ENCODE results near the gene MDH1B. TPM values are rescaled to one million over a fixed set of nuclear protein-coding genes. Genes with fewer than 3 reads are reported as not detected.

The MDH1B gene
- total and polyA plus RNA-seq, 2 donors (not counting 1 experiment from before 2014, with no cell fraction given): 0.34 TPM; not detected in 1

GRCh38 chr2:206792645-206793044 lies 27.5 kb upstream of the MDH1B start:
- no peaks in the 10 kb centered on the region for H3K4me1 ChIP-seq (ENCODE audit: control insufficient read depth in 2 of 2, insufficient read depth in 2 of 2, low read length in 2 of 2)
- H3K9me3 ChIP-seq (ENCODE audit: control extremely low read depth in 1 of 3, control insufficient read depth in 2 of 3, insufficient read depth in 1 of 3, low read length in 2 of 3): no peaks in the 10 kb centered on the region
- no peak overlapping the region for H3K9ac ChIP-seq (ENCODE audit: low read length)
- ChIA-PET CTCF (interaction anchor here (1.0 to 2.3 kb wide), 3 partner anchors 7 to 684 kb away, joined by 3 to 7 read pairs (median 4); no protein-coding TSS in a partner anchor), POLR2A (no interaction called here)
- no peak overlapping the region for H3K4me2 ChIP-seq (replicated peaks; ENCODE audit: low read depth, low read length, poor library complexity, severe bottlenecking)
- TF ChIP-seq EZH2 (IDR thresholded peaks at IDR 0.05; ENCODE audit: borderline replicate concordance, insufficient read depth, low read depth, low read length, poor library complexity, severe bottlenecking) (no peak), CTCF (IDR thresholded peaks at IDR 0.05) (no peak)
- DNase-seq: no peak
- Mint-ChIP-seq H3K4me1 (no peaks in the 10 kb centered on the region), H3K4me3 (no peak overlapping the region), H3K9me3 (ENCODE audit: insufficient read depth) (no peaks in the 10 kb centered on the region), H3K27ac (no peak overlapping the region), H3K27me3 (no peaks in the 10 kb centered on the region)
- peaks cover 2 to 61% of the 10 kb centered on the region in 2 experiments for H3K36me3 ChIP-seq (replicated peaks in 1 of 2; ENCODE audit: control extremely low read depth in 1 of 2, control insufficient read depth in 1 of 2, extremely low read depth in 1 of 2, insufficient read depth in 2 of 2, low read length in 1 of 2)
- no peak overlapping the region for H2AFZ ChIP-seq (ENCODE audit: insufficient read depth, low read depth, low read length, poor library complexity, severe bottlenecking)
- H4K20me1 ChIP-seq (ENCODE audit: control insufficient read depth, insufficient read depth, low read length, poor library complexity, severe bottlenecking): no peaks in the 10 kb centered on the region
- H3K27me3 ChIP-seq (replicated peaks in 1 of 4; ENCODE audit: control extremely low read depth in 1 of 4, control insufficient read depth in 3 of 4, insufficient read depth in 4 of 4, low read length in 3 of 4): no peaks in the 10 kb centered on the region
- H3K27ac ChIP-seq (ENCODE audit: low read length in 2 of 2): no peak overlapping the region
- no peak for ATAC-seq (ENCODE audit: low read depth)
- H3K79me2 ChIP-seq (ENCODE audit: control insufficient read depth, insufficient read depth, low read length): no peaks in the 10 kb centered on the region
- no peak overlapping the region for H3K4me3 ChIP-seq (ENCODE audit: control extremely low read depth in 1 of 5, extremely low read depth in 1 of 5, insufficient read depth in 1 of 5, low read depth in 2 of 5, low read length in 4 of 5)
- intact Hi-C loops (cut with micrococcal nuclease): no loop called here
- WGBS (ENCODE audit: insufficient coverage): 100% methylated on average over 2 of the region's 5 CpGs

- ATAC-seq (ENCODE audit: low read depth) (no peak), DNase-seq (no peak)
- H3K4me3 Mint-ChIP-seq: no peak overlapping the region
- Histone ChIP-seq H3K4me3 (ENCODE audit: control extremely low read depth in 1 of 5, extremely low read depth in 1 of 5, insufficient read depth in 1 of 5, low read depth in 2 of 5, low read length in 4 of 5) (no peak overlapping the region), H3K4me1 (ENCODE audit: control insufficient read depth in 2 of 2, insufficient read depth in 2 of 2, low read length in 2 of 2) (no peaks in the 10 kb centered on the region), H3K9ac (ENCODE audit: low read length) (no peak overlapping the region), H3K27me3 (replicated peaks in 1 of 4; ENCODE audit: control extremely low read depth in 1 of 4, control insufficient read depth in 3 of 4, insufficient read depth in 4 of 4, low read length in 3 of 4) (no peaks in the 10 kb centered on the region), H3K27ac (ENCODE audit: low read length in 2 of 2) (no peak overlapping the region), H4K20me1 (ENCODE audit: control insufficient read depth, insufficient read depth, low read length, poor library complexity, severe bottlenecking) (peaks cover 5% of the 10 kb centered on the region), H3K9me3 (ENCODE audit: control extremely low read depth in 1 of 3, control insufficient read depth in 2 of 3, insufficient read depth in 1 of 3, low read length in 2 of 3) (no peaks in the 10 kb centered on the region), H2AFZ (ENCODE audit: insufficient read depth, low read depth, low read length, poor library complexity, severe bottlenecking) (no peak overlapping the region), H3K36me3 (replicated peaks in 1 of 2; ENCODE audit: control extremely low read depth in 1 of 2, control insufficient read depth in 1 of 2, extremely low read depth in 1 of 2, insufficient read depth in 2 of 2, low read length in 1 of 2) (peaks cover 2 to 78% of the 10 kb centered on the region in 2 experiments), H3K4me2 (replicated peaks; ENCODE audit: low read depth, low read length, poor library complexity, severe bottlenecking) (no peak overlapping the region), H3K79me2 (ENCODE audit: control insufficient read depth, insufficient read depth, low read length) (no peaks in the 10 kb centered on the region)
- CTCF ChIA-PET: interaction anchor here (2.3 kb wide), 1 partner anchor 9 kb away, joined by 7 read pairs; no protein-coding TSS in a partner anchor
- H3K4me1 Mint-ChIP-seq: no peaks in the 10 kb centered on the region
- POLR2A ChIA-PET: no interaction called here
- H3K27me3 Mint-ChIP-seq: no peaks in the 10 kb centered on the region
- no peaks in the 10 kb centered on the region for H3K9me3 Mint-ChIP-seq (ENCODE audit: insufficient read depth)
- no peak for TF ChIP-seq CTCF (IDR thresholded peaks at IDR 0.05)
- TF ChIP-seq EZH2 (IDR thresholded peaks at IDR 0.05; ENCODE audit: borderline replicate concordance, insufficient read depth, low read depth, low read length, poor library complexity, severe bottlenecking): no peak
- WGBS (ENCODE audit: insufficient coverage): no CpG with 5 or more reads among the region's 3 CpGs
- H3K27ac Mint-ChIP-seq: no peak overlapping the region
- intact Hi-C loops (cut with micrococcal nuclease): no loop called here
Observed at GRCh38 chr2:206790311-206790935, 25.3 kb upstream of the MDH1B start.
